GM12801 (cell line): Measurements from ENCODE around the gene PHACTR1.

ENCODE experiments used
- CTCF ChIP-seq: IDR thresholded peaks from one replicate; pipeline ENCODE4 v1.5.1; 2011; ENCODE audit warnings: control low read depth; ENCODE audit not compliant: insufficient read length; ENCODE audit errors: extremely low read depth

The PHACTR1 gene

GRCh38 chr6:13063300-13063918 is 346.8 kb downstream of the PHACTR1 start:
- no peak for TF ChIP-seq CTCF

- TF ChIP-seq CTCF, result no peak
Observed at GRCh38 chr6:13065581-13065980, 349.0 kb downstream of the PHACTR1 start.

- TF ChIP-seq CTCF, result no peak
Observed at GRCh38 chr6:13066050-13066449, 349.5 kb downstream of the PHACTR1 start.

GRCh38 chr6:13066820-13067219 is 350.3 kb downstream of the PHACTR1 start:
- TF ChIP-seq CTCF, result no peak

GRCh38 chr6:13068586-13069210 is 352.1 kb downstream of the PHACTR1 start:
- no peak for TF ChIP-seq CTCF

GRCh38 chr6:13071550-13072345 is 355.2 kb downstream of the PHACTR1 start:
- TF ChIP-seq CTCF, result no peak

GRCh38 chr6:13072686-13073347 is 356.2 kb downstream of the PHACTR1 start:
- no peak for TF ChIP-seq CTCF
